Osteoblast (primary cell): ENCODE results near the gene LRMDA. TPM values are rescaled to one million over a fixed set of nuclear protein-coding genes. Genes with fewer than 3 reads are reported as not detected.

Source experiments
- DNase-seq: peaks from one replicate; pipeline ENCODE4 v3.0.0; 2011; ENCODE audit warnings: low spot score, mixed read lengths; ENCODE audit not compliant: insufficient read length; ENCODE audit errors: missing footprints
- H2AFZ ChIP-seq: 2 replicates; pipeline ENCODE4 v1.6.0; 2011; ENCODE audit warnings: mild to moderate bottlenecking, low read length
- H3K27ac ChIP-seq: 2 replicates; pipeline ENCODE4 v1.5.1; 2011; ENCODE audit warnings: mild to moderate bottlenecking, low read depth, low read length, moderate library complexity
- H3K27me3 ChIP-seq: 2 replicates; pipeline ENCODE4 v1.6.0; 2012; ENCODE audit warnings: mild to moderate bottlenecking, control low read depth, inconsistent platforms, low read length, moderate library complexity; ENCODE audit not compliant: insufficient read depth
- H3K36me3 ChIP-seq: 2 replicates; pipeline ENCODE4 v1.5.1; 2011; ENCODE audit warnings: mild to moderate bottlenecking, low read length, control low read depth, moderate library complexity; ENCODE audit not compliant: insufficient read depth
- H3K4me1 ChIP-seq: 2 replicates; pipeline ENCODE4 v1.5.1; 2011; ENCODE audit warnings: mild to moderate bottlenecking, low read length, control low read depth, moderate library complexity; ENCODE audit not compliant: insufficient read depth
- H3K4me2 ChIP-seq: 2 replicates; pipeline ENCODE4 v1.6.0; 2011; ENCODE audit warnings: mild to moderate bottlenecking, low read length; ENCODE audit not compliant: insufficient read depth
- H3K4me3 ChIP-seq: fragments of 200-600 bp; sonication (generic); 3 replicates; pipeline ENCODE4 v1.5.1; 2012; ENCODE audit warnings: mild to moderate bottlenecking, low read length, inconsistent platforms; ENCODE audit not compliant: insufficient read depth
- H3K79me2 ChIP-seq: 2 replicates; pipeline ENCODE4 v1.6.0; 2012; ENCODE audit warnings: mild to moderate bottlenecking, low read length, control low read depth, inconsistent platforms; ENCODE audit not compliant: insufficient read depth
- H3K9me3 ChIP-seq: 2 replicates; pipeline ENCODE4 v1.5.1; 2011; ENCODE audit warnings: low read depth, low read length, control low read depth
- H4K20me1 ChIP-seq: 2 replicates; pipeline ENCODE4 v1.6.0; 2012; ENCODE audit warnings: mild to moderate bottlenecking, low read length, control low read depth; ENCODE audit not compliant: insufficient read depth
- CTCF ChIP-seq: IDR thresholded peaks from 2 replicates; pipeline ENCODE4 v1.5.1; 2011; ENCODE audit warnings: mild to moderate bottlenecking, low read depth, low read length, moderate library complexity; ENCODE audit errors: extremely low read depth
- total RNA-seq: library from RNA; depleted of rRNA; stranded (reverse); fragments of >200 nt; gene quantifications from 2 replicates; pipeline ENCODE4 v1.2.3, GENCODE V29; 2012

Gene LRMDA
- total RNA-seq, 1 donor = 18.5 TPM

GRCh38 chr10:76024460-76025123 is 593.2 kb downstream of the LRMDA start:
- Histone ChIP-seq H3K9me3 (no peaks in the 10 kb centered on the region), H3K4me3 (no peak overlapping the region), H3K36me3 (no peaks in the 10 kb centered on the region), H2AFZ (no peak overlapping the region), H3K4me1 (no peaks in the 10 kb centered on the region), H4K20me1 (no peaks in the 10 kb centered on the region), H3K79me2 (no peaks in the 10 kb centered on the region), H3K27ac (no peak overlapping the region), H3K4me2 (no peak overlapping the region), H3K27me3 (no peaks in the 10 kb centered on the region)
- no peak for TF ChIP-seq CTCF
- no peak for DNase-seq

GRCh38 chr10:76025124-76025477 is 593.7 kb downstream of the LRMDA start:
- H3K4me3 ChIP-seq = no peak overlapping the region
- no peaks in the 10 kb centered on the region for H3K27me3 ChIP-seq
- no peak for DNase-seq
- no peaks in the 10 kb centered on the region for H4K20me1 ChIP-seq
- no peak overlapping the region for H3K4me2 ChIP-seq
- H3K4me1 ChIP-seq = no peaks in the 10 kb centered on the region
- no peaks in the 10 kb centered on the region for H3K9me3 ChIP-seq
- no peak for TF ChIP-seq CTCF
- no peak overlapping the region for H2AFZ ChIP-seq
- no peak overlapping the region for H3K27ac ChIP-seq
- no peaks in the 10 kb centered on the region for H3K36me3 ChIP-seq
- no peaks in the 10 kb centered on the region for H3K79me2 ChIP-seq

GRCh38 chr10:76026176-76026771 is 594.9 kb downstream of the LRMDA start:
- H3K36me3 ChIP-seq = no peaks in the 10 kb centered on the region
- TF ChIP-seq CTCF = no peak
- no peak overlapping the region for H2AFZ ChIP-seq
- H3K27me3 ChIP-seq = no peaks in the 10 kb centered on the region
- H3K4me1 ChIP-seq = no peaks in the 10 kb centered on the region
- H3K9me3 ChIP-seq = no peaks in the 10 kb centered on the region
- no peak overlapping the region for H3K27ac ChIP-seq
- H3K4me3 ChIP-seq = no peak overlapping the region
- H3K79me2 ChIP-seq = no peaks in the 10 kb centered on the region
- no peaks in the 10 kb centered on the region for H4K20me1 ChIP-seq
- no peak for DNase-seq
- no peak overlapping the region for H3K4me2 ChIP-seq

- H3K79me2 ChIP-seq = no peaks in the 10 kb centered on the region
- no peak overlapping the region for H2AFZ ChIP-seq
- DNase-seq = no peak
- H4K20me1 ChIP-seq = no peaks in the 10 kb centered on the region
- H3K4me3 ChIP-seq = no peak overlapping the region
- peak; percentile 23 for TF ChIP-seq CTCF
- H3K9me3 ChIP-seq = no peaks in the 10 kb centered on the region
- H3K4me1 ChIP-seq = no peaks in the 10 kb centered on the region
- H3K27me3 ChIP-seq = no peaks in the 10 kb centered on the region
- no peaks in the 10 kb centered on the region for H3K36me3 ChIP-seq
- no peak overlapping the region for H3K4me2 ChIP-seq
- no peak overlapping the region for H3K27ac ChIP-seq
Observed at GRCh38 chr10:76026905-76027304, 595.5 kb downstream of the LRMDA start.
